NK-92 (cell line): ENCODE measurements around the gene ARMH3.

ENCODE experiments used
- DNase-seq: peaks from one replicate; lab custom pipeline; 2025; ENCODE audit not compliant: unreplicated experiment; lab: John Stamatoyannopoulos, UW

The ARMH3 gene

DNA sequence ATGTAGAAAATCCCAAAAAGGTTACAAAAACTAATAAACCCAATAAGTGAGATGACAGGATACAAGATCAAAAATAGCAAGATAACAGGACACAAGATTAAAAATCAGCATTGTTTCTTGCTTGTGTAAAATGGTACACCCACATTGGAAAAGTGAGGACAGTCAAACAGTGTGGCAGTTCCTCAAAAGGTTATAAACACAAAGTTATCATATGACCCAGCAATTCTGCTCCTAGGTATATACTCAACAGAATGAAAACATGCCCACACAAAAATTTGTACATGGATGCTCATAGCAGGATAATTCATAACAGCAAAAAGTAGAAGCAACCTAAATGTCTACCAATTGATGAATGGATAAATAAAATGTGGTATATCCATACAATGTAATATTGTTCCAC, 105.8 kb downstream of the ARMH3 start:
- no peak for DNase-seq

DNA sequence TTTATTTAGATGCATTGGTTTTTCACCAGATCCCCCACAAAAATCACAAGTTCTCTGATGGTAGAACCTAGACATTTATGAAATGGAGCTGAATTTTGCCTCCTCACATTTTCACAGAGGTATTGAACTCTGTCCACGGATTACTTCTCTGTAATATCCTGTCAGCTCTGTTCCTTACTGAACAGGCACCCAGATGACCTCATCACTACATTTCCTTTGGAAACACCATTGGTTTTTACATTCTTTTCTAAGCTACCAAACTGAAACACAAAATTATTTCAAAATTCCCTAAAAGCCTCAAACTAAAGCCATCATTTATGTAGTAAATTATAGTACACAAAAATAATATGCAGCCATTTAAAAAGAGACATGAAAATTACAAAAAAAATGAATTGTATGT, 114.1 kb downstream of the ARMH3 start:
- no peak for DNase-seq

DNA sequence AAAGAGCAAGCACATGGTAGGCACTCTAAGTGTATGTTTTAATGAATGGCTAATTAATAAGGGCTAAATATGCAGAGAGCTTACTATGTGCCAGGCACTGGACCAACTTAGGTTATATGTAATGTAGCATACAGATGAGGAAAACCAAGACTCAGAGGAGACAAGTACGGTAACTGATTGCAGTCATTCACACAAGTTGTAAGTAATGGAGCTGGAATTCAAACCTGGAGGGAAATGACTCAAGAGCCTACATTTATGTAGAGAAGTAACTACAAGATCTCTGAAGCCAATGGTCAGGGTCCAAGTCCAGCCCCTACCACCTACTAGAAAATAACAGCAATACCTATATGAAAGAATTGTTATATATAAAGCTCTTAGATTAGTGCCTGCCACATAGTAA, 115.1 kb downstream of the ARMH3 start:
- no peak for DNase-seq

DNA sequence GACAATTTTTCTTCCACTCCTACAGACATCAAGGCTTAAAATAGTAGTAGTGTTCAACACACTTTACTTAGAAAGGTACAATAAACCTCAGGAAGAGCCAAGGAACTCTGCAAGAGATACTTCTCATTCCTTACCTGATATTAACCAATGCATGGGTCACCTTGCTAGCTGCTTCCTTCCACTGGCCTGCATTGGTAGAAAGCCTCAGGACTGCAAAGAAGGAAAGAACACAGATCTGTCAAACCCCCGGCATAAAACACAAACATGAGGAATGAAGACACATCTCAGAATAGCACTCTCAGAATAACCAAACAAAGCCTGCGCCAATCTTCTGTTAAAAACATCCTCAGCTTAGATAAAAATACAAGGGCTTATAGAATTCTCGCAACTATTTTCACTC, 116.2 kb downstream of the ARMH3 start:
- no peak for DNase-seq

DNA sequence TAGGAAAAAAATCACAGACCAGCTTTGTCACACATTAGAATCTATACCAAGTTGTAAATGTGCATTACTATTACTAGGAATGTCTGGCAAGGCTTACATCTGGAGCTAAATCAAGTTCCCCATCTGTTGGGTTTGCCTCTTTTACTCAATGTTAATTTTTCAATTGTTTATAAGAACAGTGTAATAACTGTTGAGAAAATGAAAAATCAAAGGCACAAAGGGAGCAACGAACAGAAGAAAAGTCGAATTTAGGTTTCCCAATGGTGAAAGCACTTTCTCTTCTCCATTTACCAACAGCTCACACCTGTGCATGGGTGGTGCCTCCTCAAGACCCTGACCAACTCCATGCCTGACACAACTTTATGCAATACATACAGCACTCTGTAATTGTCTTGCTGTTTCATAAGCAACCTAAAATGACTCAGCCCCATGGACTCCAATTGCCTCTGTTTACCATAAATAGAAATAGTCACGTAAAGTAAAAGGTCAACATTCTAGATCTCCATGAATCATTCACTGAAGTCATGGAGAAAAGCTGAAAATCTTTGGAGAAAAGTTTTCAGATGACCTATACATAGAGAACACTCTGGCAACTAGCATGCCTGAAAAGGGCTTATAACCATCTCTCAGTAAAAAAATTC, 116.8 kb downstream of the ARMH3 start:
- DNase-seq: no peak

DNA sequence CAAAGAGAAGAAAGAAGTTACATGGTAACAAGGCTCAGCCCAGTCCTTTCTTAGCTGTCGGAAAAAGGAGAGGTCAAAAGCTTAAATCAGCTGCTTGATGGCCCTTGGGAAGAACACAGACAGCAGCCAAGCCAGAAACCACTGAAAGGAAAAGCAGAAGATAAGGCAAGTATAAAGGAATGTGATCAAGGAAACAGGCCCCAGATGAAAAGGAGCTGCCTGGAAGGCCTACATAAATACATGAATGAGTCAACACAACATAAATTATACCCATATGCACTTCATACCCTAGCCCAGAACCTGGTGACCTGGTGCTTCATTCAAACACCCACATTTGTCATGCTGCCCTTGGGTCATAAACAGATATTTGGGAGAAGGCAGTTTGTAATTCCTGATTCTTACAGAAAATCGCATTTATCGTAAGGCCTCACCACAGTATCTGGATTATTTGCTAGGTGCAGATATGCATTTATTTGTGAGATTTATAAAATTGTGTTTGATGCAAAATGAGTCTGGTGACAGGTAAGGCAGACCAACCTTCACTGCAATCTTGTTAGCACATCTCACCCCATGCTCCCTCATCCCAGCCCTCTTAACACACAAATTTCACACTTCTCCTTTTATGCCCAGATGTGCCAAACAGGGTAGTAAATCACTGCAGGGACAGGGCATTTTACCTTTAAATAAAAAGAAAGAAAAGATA, 117.5 kb downstream of the ARMH3 start:
- no peak for DNase-seq

DNA sequence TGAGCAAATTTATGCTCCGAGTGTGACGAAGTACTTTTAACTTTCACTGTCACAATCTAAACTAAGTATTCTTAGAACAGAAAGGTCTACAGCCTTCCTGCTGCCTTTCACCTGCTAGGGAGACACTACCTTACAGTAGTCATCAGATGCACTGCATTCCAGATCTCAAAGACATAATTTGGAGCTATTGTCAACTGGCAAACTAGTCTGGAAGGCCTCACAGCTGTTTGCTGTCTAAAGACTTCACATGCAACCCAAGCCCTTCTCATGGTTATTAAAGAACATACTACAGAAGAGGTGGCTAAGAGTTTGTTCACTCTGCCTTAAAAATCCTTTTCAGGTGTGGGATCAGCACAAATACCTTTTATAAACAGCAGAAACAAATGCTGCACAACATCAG, 120.5 kb downstream of the ARMH3 start:
- no peak for DNase-seq

DNA sequence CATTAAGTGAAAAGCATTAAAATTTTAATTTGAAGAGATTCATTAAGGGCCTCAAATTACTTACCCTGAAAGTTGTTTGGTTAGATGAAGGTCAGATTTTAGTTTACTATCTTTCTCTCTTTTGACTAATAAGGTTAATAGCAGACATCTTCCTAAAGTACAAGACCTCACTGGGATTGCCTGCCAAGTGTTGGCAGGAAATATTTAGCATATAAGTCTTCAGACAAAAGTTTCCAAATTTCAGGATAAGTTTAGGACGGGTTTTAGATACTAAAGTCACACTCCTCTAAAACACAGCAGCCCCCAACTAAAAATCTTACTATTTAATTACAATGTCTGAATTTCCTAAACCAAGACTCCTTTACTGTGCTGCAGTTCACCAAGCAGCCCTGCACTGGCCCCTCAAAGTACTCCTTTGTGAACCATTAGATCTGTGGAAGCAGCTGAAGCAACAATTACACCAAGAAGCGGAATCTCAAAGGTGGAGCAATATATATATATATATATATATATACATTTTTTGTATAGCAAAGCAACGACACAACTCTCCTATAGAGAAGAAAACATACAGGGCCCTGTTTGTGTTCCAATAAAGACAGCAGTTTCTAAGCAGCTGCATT, 121.2 kb downstream of the ARMH3 start:
- no peak for DNase-seq

DNA sequence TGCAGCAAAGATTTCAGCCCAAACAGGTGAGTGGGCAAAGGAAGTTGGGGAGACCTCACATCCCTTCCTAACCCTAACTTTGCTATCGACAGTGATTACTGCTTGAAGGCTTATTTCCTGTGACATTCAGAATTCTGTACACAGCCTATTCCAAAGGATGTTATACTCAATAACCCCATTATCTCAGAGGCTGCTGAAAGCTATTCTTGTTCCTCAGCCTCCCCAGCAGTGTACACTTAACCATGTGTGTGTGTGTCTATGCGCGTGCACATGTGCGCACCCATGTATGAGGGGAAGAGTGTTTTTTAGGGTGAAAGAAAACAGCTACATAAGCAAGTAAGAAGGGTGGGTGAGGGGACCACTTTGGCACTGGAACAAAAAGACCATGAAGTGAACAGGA, 122.0 kb downstream of the ARMH3 start:
- no peak for DNase-seq

DNA sequence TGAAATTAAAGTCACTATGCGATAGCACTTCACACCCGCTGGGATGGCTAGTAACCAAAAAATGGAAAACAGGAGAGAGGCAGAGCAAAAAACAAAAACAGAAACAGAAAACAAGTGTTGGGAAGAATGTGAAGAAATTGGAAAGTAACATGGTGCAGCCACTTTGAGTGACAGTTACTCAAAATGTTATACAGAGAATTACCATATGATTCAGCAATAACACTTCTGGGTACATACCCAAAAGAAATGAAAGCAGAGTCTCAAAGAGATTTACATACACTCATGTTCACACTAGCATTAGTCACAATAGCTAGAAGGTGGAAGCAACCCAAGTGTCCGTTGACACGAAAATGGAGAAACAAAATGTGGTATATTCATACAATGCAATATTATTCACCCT, 123.8 kb downstream of the ARMH3 start:
- no peak for DNase-seq

DNA sequence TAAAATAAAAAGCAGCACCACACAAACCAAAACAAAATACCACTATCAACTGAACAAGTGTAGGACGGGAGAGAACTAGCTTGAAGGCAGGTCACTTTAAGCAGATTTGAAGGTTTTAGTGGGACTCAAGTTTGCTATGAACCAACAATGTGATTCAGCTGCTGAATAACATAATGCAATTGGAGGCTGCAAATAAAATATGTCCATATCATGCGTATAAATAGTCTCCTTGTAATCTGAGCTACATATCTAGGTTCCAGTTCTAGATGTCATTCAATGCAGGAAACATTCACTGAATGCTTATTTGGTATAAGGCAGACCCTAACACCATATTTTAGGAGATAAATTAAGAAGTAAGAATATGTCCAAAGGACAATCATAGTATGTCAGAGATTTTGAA, 130.9 kb downstream of the ARMH3 start:
- no peak for DNase-seq

DNA sequence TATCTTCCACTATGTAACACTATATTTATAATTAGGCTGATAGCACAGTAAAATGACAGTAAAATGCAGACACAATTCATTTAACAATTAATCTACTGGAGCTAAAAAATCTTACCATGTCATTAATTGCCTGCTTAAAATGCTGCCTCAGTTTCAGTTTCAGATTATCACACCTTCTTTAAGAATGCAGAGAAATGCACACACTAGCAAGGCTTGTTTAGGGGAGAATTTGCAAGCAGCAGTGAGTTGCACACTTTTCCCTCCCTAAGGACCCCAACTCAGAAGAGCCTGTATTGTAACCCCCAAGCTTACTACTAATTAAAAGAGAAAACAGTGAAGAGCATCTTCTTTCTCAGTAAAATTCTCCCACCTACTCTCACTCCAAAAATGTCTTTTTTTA, 132.7 kb downstream of the ARMH3 start:
- DNase-seq: no peak

DNA sequence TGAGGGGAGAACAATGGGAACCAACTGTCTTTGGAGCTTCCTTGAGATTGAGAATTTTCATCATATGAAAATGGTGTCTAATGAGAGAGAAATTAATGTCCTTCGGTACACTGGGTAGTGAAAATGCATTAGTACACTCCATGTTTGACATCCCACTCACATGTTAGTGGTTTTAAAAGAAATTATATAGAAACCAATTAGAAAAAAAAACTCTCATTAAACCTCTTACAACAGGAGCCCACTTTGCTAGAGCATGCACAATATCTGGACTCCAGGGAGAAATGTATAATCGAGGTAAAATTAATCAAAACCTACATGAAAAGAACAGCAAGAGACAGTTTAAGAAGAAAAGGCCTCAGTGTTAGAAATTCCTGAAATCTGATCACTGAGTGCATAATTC, 133.1 kb downstream of the ARMH3 start:
- no peak for DNase-seq

DNA sequence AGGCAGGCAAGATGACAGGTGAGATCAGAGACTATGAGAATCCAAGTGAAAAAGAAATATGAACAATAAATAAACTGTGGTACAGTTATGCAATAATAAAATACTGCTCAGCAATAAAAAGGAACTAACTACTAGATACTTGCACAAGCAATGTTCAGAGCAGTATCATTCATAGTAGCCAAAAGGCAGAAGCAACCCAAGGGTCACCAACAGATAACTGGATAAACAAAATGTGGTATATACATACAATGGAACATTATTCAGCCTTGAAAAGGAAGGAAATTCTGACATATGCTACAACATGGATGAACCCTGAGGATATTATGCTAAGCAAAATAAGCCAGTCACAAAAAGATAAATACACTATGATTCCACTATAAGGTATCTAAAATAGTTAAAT, 135.4 kb downstream of the ARMH3 start:
- DNase-seq: no peak

DNA sequence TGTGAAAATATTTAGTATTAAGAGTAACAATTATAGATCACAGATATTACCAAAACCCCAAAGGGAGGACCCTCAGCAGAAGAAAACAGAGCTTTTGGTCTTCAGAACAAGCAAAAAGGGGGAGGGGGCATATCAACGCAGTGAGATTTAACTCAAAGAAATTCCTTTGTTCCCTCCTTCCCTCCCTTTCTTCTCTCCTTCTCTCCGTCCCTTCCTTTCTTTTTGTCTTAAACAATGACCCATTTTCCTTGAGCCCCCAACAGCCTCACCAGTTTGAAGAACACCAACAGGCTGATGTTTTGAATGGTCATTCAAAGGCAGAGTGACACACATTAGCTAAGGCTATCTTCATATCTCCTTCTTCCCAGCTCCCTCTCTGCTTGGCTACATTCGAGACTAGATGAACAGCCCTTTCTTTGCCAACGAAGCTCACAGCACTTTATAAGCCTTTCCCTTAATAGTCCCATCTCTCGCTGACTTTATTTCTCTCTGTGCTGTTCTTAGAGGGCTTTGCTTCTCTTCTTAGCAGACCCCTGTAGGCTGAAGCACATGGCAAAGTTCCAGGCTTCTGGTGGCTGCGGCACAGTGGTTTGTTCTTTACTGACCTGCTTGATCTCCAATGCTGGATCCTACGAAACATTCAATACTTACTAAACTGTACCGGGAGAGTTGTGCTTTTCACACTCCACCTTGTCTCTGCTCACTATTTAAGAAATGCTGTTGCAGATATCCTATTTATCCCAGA, 136.8 kb downstream of the ARMH3 start:
- DNase-seq: no peak

DNA sequence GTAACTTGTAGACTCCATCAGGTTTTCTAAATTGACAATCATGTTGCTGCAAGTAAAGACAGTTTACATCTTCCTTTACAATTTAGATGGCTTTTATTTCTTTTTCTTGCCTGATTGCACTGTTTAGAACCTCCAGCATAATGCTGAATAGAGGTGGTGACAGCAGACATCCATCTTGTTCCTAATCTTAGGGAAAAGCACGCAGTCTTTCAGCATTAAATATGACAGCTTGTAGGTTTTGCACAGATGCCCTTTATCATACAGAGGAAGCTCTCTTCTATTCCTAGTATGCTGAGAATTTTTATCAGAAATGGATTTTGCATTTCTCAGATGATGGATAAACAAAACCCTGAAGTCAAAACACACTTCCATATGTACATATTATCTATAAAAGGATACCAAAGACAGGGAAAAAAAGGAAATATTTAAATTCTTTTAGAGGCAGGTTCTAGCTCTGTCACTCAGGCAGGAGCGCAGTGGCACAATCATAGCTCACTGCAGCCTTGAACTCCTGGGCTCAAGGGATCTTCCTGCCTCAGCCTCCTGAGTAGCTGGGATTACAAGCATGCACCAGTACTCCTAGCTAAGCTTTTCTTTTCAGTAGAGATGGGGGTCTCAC, 143.3 kb downstream of the ARMH3 start:
- DNase-seq: no peak

DNA sequence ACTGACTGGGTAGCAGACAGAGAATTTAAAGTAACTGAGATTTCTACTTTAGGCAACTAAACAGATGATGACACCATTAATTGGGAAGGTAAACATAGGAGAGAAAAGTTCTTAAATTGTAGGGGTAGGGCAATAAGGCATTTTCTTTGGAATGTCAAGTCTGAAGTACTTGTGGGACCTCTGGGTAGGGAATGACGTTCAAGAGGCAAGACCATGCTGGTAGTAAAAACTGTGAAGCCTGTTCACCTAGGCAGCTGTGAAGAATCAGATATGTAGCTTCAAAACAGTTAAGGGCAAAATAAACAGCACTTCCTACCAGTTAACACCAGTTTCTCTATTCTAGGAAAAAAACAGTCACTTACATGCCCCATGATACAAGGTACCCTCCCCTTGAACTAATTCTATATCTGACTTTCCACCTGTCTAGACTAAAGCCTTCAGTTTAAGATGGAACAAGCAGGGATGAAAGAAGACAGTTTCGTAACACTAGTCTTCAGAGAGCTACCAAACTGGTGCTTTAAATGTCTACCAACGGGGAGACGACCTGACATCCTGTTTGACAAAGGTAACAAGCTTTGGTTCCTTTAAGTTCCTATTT, 149.3 kb downstream of the ARMH3 start:
- no peak for DNase-seq

DNA sequence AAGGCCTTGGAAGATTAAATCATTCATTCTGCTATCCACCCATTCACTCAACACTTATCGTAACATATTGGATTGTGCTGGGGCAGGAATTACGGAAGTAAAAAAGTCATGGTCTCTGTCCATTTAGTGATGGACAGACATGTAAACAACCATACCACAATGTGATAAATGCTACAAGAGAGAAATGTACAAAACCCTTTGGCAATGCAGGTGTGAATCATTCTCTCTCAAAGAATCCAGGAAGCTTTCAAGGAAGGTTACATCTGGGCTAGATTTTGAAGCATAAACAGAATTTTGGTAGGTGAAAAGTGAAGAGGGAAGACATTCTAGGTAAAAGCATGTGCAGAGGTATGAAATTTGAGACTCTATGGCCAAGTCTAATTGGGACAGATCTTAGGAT, 150.7 kb downstream of the ARMH3 start:
- DNase-seq: no peak

DNA sequence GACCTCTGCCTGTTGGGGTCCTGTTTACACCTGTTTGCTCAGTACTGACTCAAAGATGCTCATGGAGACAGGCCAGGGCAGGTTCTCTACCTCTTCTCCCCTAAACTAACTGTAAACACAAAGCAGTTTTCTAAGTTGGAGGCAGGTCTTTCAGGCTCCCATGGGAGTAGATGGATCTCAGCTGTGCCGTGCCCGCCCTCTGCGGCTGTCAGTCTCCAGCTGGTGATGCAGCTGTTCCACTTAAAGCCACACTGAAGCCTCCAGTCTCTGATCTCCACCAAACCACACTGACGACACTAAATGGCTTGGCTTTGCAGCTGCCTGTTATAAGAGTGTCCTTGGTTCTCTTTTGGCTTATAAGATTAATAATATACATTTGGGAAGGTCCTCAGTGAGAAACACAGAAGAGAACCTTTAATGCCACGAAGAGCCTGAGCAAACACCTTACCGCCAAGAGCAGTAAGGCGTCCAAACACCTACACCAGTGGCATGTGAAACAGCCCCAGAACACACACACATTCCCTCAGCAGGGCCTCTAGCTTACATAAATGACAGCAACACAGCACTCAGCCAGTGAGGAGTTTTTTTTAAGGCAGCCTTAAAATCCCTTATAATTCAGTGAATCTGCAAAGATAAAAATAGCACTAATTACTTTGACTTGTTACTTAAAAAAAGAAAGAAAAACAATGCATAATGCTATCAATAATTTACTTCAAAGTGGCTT, 152.0 kb downstream of the ARMH3 start:
- no peak for DNase-seq

DNA sequence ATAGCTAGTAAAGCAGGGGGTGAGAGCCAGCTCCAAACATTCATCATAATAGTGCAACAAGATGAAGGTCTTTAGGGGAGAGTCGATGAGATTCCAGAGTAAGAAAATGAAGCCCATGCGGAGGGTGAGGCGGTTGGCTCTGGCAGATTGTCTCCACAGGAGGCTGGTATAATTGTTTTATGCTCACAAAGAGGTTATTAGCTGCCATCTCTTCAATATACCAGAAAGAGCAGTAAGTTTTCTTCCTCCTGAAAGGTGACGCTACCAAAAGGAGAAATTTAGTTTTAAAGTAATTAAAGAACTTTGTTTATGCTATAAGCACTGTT, 153.2 kb downstream of the ARMH3 start:
- DNase-seq: no peak
